H1 (cell line): Measurements from ENCODE around the gene POLR3E. TPM values are rescaled to one million over a fixed set of nuclear protein-coding genes. Genes with fewer than 3 reads are reported as not detected.

Experiments
- CTCF ChIA-PET: fragments of 300-600 bp; sonication (Branson Sonifier 250); formaldehyde crosslinking; loops from one replicate; lab custom pipeline; 2021; ENCODE audit not compliant: partially characterized antibody; lab: Charles Lee
- POLR2A ChIA-PET: fragments of 300-600 bp; sonication (Branson Sonifier 250); formaldehyde crosslinking; loops from one replicate; lab custom pipeline; 2021; ENCODE audit warnings: inconsistent platforms; ENCODE audit not compliant: partially characterized antibody; lab: Charles Lee
- DNase-seq, 2 experiments: peaks; one replicate each; pipeline versions ENCODE4 v3.0.0 to v3.0.0-alpha.2; 2010 to 2022; ENCODE audit warnings: low spot score in 2 of 2, low read depth in 1 of 2, mixed read lengths in 1 of 2
- FAIRE-seq: peaks from 2 replicates; lab custom pipeline; 2011; peaks lifted over from hg19 to GRCh38; lab: Jason Lieb, UNC
- H2AFZ ChIP-seq: 2 replicates; pipeline ENCODE4 v1.8.1; 2012; ENCODE audit warnings: low read length, inconsistent platforms
- H2AK5ac ChIP-seq: 2 replicates; pipeline ENCODE4 v1.6.1; 2013; ENCODE audit warnings: low read depth, low read length
- H2BK120ac ChIP-seq: replicated peaks from 2 replicates; pipeline ENCODE3; 2013; ENCODE audit warnings: low read depth, low read length, inconsistent platforms
- H2BK12ac ChIP-seq: 2 replicates; pipeline ENCODE4 v1.6.1; 2013; ENCODE audit warnings: low read depth, low read length
- H2BK15ac ChIP-seq: 2 replicates; pipeline ENCODE4 v1.6.1; 2013; ENCODE audit warnings: low read length
- H2BK20ac ChIP-seq: 2 replicates; pipeline ENCODE4 v1.6.1; 2013; ENCODE audit warnings: low read length
- H2BK5ac ChIP-seq: 2 replicates; pipeline ENCODE4 v1.6.1; 2013; ENCODE audit warnings: low read depth, low read length
- H3K14ac ChIP-seq: 2 replicates; pipeline ENCODE4 v1.6.1; 2013; ENCODE audit warnings: inconsistent platforms; ENCODE audit not compliant: insufficient read length
- H3K18ac ChIP-seq: 2 replicates; pipeline ENCODE4 v1.6.1; 2013; ENCODE audit warnings: low read length; ENCODE audit errors: extremely low read depth
- H3K23ac ChIP-seq: 2 replicates; pipeline ENCODE4 v1.6.1; 2013; ENCODE audit warnings: inconsistent platforms; ENCODE audit not compliant: insufficient read length
- H3K23me2 ChIP-seq: 2 replicates; pipeline ENCODE4 v1.6.1; 2013; ENCODE audit warnings: low read depth, low read length
- H3K27ac ChIP-seq: 2 replicates; pipeline ENCODE4 v1.6.1; 2011; ENCODE audit warnings: low read depth, low read length, inconsistent platforms
- H3K27me3 ChIP-seq, 4 experiments: replicated peaks in 1 of 4; 1 replicate in 1 of 4; 2 replicates in 3 of 4; pipeline versions ENCODE4 v1.6.1 to v1.8.1; 2011 to 2013; ENCODE audit warnings: low read length in 3 of 4, mild to moderate bottlenecking in 3 of 4, inconsistent platforms in 2 of 4, mixed read lengths in 2 of 4, moderate library complexity in 1 of 4; ENCODE audit not compliant: control insufficient read depth in 3 of 4, insufficient read depth in 3 of 4; ENCODE audit errors: extremely low read depth in 1 of 4
- H3K36me3 ChIP-seq, 4 experiments: 2 replicates each; pipeline versions ENCODE4 v1.6.1 to v1.8.1; 2011 to 2013; ENCODE audit warnings: mild to moderate bottlenecking in 4 of 4, low read length in 3 of 4, moderate library complexity in 2 of 4, control low read depth in 1 of 4, inconsistent platforms in 1 of 4; ENCODE audit not compliant: insufficient read depth in 4 of 4, control insufficient read depth in 2 of 4
- H3K4ac ChIP-seq: replicated peaks from 2 replicates; pipeline ENCODE3; 2013; ENCODE audit warnings: low read length, low read depth, mixed read lengths, inconsistent platforms; ENCODE audit not compliant: insufficient read length
- H3K4me1 ChIP-seq, 4 experiments: replicated peaks in 1 of 4; 1 replicate in 1 of 4; 2 replicates in 3 of 4; pipeline versions ENCODE4 v1.6.1 to v1.8.1; 2011 to 2013; ENCODE audit warnings: low read length in 3 of 4, inconsistent platforms in 2 of 4, mixed read lengths in 1 of 4; ENCODE audit not compliant: insufficient read depth in 4 of 4, control insufficient read depth in 3 of 4
- H3K4me2 ChIP-seq, 2 experiments: 2 replicates each; pipeline versions ENCODE4 v1.6.1 to v1.8.1; 2011 to 2013; ENCODE audit warnings: low read depth in 2 of 2, low read length in 2 of 2, control low read depth in 1 of 2, inconsistent platforms in 1 of 2, mild to moderate bottlenecking in 1 of 2; ENCODE audit not compliant: insufficient read depth in 1 of 2
- H3K4me3 ChIP-seq, 4 experiments: fragments of 200-600, 300-600 bp in 1 of 4; sonication (generic), shearing (Covaris generic), sonication (Bioruptor Twin) in 1 of 4; 2 replicates each; pipeline versions ENCODE4 v1.5.1 to v1.8.1; 2011 to 2016; ENCODE audit warnings: low read length in 4 of 4, low read depth in 3 of 4, control low read depth in 2 of 4, inconsistent platforms in 2 of 4, mild to moderate bottlenecking in 2 of 4, mixed read lengths in 1 of 4, moderate library complexity in 1 of 4; ENCODE audit not compliant: insufficient read depth in 2 of 4; ENCODE audit errors: extremely low read depth in 1 of 4
- H3K56ac ChIP-seq: replicated peaks from 2 replicates; pipeline ENCODE3; 2013; ENCODE audit warnings: low read depth, mild to moderate bottlenecking, mixed read lengths, low read length, inconsistent platforms; ENCODE audit not compliant: insufficient read length
- H3K79me1 ChIP-seq: 2 replicates; pipeline ENCODE4 v1.6.1; 2013; ENCODE audit warnings: low read depth, low read length, control low read depth
- H3K79me2 ChIP-seq, 2 experiments: 2 replicates each; pipeline versions ENCODE4 v1.6.1 to v1.8.1; 2012 to 2013; ENCODE audit warnings: low read length in 2 of 2, mild to moderate bottlenecking in 2 of 2, inconsistent platforms in 1 of 2; ENCODE audit not compliant: insufficient read depth in 2 of 2, control insufficient read depth in 1 of 2
- H3K9ac ChIP-seq, 4 experiments: replicated peaks in 1 of 4; 1 replicate in 1 of 4; 2 replicates in 3 of 4; pipeline versions ENCODE4 v1.6.1 to v1.8.1; 2011 to 2013; ENCODE audit warnings: low read depth in 3 of 4, low read length in 3 of 4, control low read depth in 2 of 4, mild to moderate bottlenecking in 2 of 4, moderate library complexity in 2 of 4, inconsistent platforms in 1 of 4; ENCODE audit errors: extremely low read depth in 1 of 4
- H3K9me3 ChIP-seq, 2 experiments: 2 replicates each; pipeline versions ENCODE4 v1.6.1 to v1.8.1; 2012 to 2013; ENCODE audit warnings: mild to moderate bottlenecking in 2 of 2, moderate library complexity in 2 of 2, control low read depth in 1 of 2, inconsistent platforms in 1 of 2, low read depth in 1 of 2, low read length in 1 of 2, mixed read lengths in 1 of 2; ENCODE audit not compliant: insufficient read depth in 2 of 2
- H4K20me1 ChIP-seq, 2 experiments: replicated peaks in 1 of 2; 2 replicates each; pipeline versions ENCODE3 to v1.8.1; 2011 to 2013; ENCODE audit warnings: inconsistent platforms in 2 of 2, low read length in 2 of 2, mild to moderate bottlenecking in 1 of 2; ENCODE audit not compliant: insufficient read depth in 2 of 2, control insufficient read depth in 1 of 2
- H4K5ac ChIP-seq: 2 replicates; pipeline ENCODE4 v1.6.1; 2013; ENCODE audit warnings: low read length, low read depth, mixed read lengths, inconsistent platforms; ENCODE audit not compliant: insufficient read length
- H4K8ac ChIP-seq: 2 replicates; pipeline ENCODE4 v1.8.0; 2013; ENCODE audit warnings: mild to moderate bottlenecking, moderate library complexity, low read length, inconsistent platforms; ENCODE audit not compliant: insufficient read depth; ENCODE audit errors: extremely low read depth
- H4K91ac ChIP-seq: replicated peaks from 2 replicates; pipeline ENCODE3; 2013; ENCODE audit warnings: low read length, mixed read lengths, inconsistent platforms; ENCODE audit not compliant: insufficient read length
- RFX5 ChIP-seq: IDR thresholded peaks from 2 replicates; pipeline ENCODE4 v1.6.1; 2011; ENCODE audit warnings: low read depth, low read length, improper control_type of control experiment, borderline replicate concordance
- SP1 ChIP-seq: IDR thresholded peaks from 2 replicates; pipeline ENCODE4 v1.6.1; 2011; ENCODE audit warnings: low read depth, low read length
- WGBS, 2 experiments: shearing (Covaris generic) in 1 of 2; methylation state at CpG; one replicate each; pipeline versions ENCODE4 v1.1.6 to v1.1.7; 2013 to 2015; ENCODE audit warnings: low lambda C conversion rate in 2 of 2, mixed read lengths in 2 of 2, inconsistent platforms in 1 of 2, low coverage in 1 of 2, missing lambda C conversion rate in 1 of 2; ENCODE audit not compliant: insufficient replicate concordance in 2 of 2, insufficient coverage in 1 of 2, insufficient read length in 1 of 2; ENCODE audit errors: extremely low coverage in 1 of 2, missing lambda C conversion rate in 1 of 2; 5-methylcytosine and 5-hydroxymethylcytosine counted together
- polyA plus RNA-seq, 7 experiments: library from polyadenylated mRNA; depleted of rRNA in 3 of 7; stranded (reverse) in 5 of 7; unstranded in 2 of 7; fragments of >200 nt in 5 of 7; fragments of 200-250 nt in 2 of 7; gene quantifications; 1 replicate in 5 of 7; 2 replicates in 1 of 7; 4 replicates in 1 of 7; pipeline versions ENCODE4 v1.2.1 to v1.2.3, GENCODE V29; 2011 to 2013; ENCODE audit warnings: missing spikeins in 2 of 7, mixed read lengths in 2 of 7
- total RNA-seq: library from RNA; stranded (reverse); fragmentation: NEBNext Ultra II Directional; extraction: Animal tissue kit (Norgen Biotek cat#: 25700); gene quantifications from 2 replicates; pipeline ENCODE4 v1.2.1, GENCODE V29; 2021

Gene POLR3E
- total and polyA plus RNA-seq, 2 of the 8 experiments (the other 6 are each of a cell fraction or from before 2014, with no cell fraction given) = 96.5 to 125 TPM

DNA sequence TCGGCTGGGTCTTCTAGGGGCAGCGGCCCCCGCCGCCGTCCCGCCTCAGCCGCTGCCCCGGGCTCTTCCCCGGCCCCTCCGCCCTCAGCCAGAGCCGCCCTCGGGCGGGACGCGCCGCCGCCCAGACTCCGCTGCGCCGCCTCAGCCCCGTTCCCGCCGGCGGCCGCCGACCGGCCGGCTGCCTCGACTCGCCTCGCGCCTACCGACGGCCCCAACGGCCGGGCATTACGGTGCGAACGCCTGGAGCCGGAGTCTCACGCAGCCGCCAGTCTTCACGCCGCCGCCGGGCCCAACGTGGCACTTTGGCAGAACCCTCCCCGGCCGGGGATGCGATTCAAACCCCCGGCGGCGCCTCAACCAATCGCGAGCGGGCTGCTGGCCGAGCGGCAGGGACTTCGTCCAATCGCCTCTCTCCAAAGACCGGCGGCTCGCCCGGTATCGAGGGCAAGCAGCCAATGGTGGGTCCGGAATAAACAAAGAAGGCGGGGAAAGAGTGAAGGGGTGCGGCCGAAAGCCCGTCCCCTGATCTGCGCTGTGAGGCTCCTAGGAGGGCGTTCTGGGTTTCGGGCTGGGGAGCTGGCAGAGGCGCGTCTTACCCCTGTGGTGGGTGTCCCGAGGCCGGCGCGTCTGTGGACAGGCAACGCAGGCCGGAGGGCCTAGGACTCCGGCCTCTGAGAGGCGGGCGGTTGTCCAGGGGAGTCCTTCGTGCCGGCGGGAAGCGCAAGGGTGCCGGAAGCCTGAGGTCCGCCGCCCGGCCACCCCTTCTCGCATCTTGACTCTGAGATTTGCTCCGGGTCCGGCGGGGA lies 77.3 kb downstream of the POLR3E start, which contains the start of gene CDR2:
Gene CDR2, minus strand, starts transcription at position 309 of the 806 bp plus-strand sequence. CDS start 310 bp downstream, outside the sequence.
- 0 out of 2 replicates have a peak within 1 kb of the TSS, but pooled peaks have one; percentile 52 for H3K18ac ChIP-seq
- 0 out of 2 replicates have a peak within 1 kb of the TSS, but pooled peaks have one; percentile 28 for H2BK12ac ChIP-seq
- peak within 1 kb of the TSS; percentile 70 for H3K56ac ChIP-seq
- peak within 1 kb of the TSS; percentile 86 to 93 (median 87) for H3K4me3 ChIP-seq
- DNase-seq = peak; percentile 88 to 98
- peak within 1 kb of the TSS; percentile 71 for H4K91ac ChIP-seq
- peaks cover 11% of the 10 kb centered on the region for H3K79me1 ChIP-seq
- WGBS, 2 experiments = 1% methylated on average over 92 of the region's 96 CpGs; no CpG with 5 or more reads in 1 of the 2 experiments
- H4K8ac ChIP-seq = peak within 1 kb of the TSS; percentile 94
- no peaks in the 10 kb centered on the region for H3K9me3 ChIP-seq
- 0 out of 2 replicates have a peak within 1 kb of the TSS, but pooled peaks have one; percentile 77 for H2BK15ac ChIP-seq
- H2BK120ac ChIP-seq = no peak within 1 kb of the TSS
- no peak within 1 kb of the TSS for H4K5ac ChIP-seq
- H3K27me3 ChIP-seq = no peaks in the 10 kb centered on the region; a peak in 4 of 7 replicates
- peaks cover 0 to 11% of the 10 kb centered on the region in 2 experiments for H4K20me1 ChIP-seq
- H3K79me2 ChIP-seq = peaks cover 7 to 39% of the 10 kb centered on the region in 2 experiments; a peak in 3 of 4 replicates
- no peak within 1 kb of the TSS for H3K14ac ChIP-seq
- H2BK20ac ChIP-seq = no peak within 1 kb of the TSS
- peaks cover 13% of the 10 kb centered on the region for H3K23me2 ChIP-seq
- H3K9ac ChIP-seq = peak within 1 kb of the TSS; percentile 69 to 92 (median 73)
- no peak within 1 kb of the TSS for H3K23ac ChIP-seq
- peak within 1 kb of the TSS; percentile 77; the same call in 1 of the 2 replicates for H3K27ac ChIP-seq
- H3K4me1 ChIP-seq = peaks cover 0 to 7% (median 7%) of the 10 kb centered on the region in 4 experiments; a peak in 5 of 7 replicates
- H2AK5ac ChIP-seq = no peak within 1 kb of the TSS
- H2AFZ ChIP-seq = peak within 1 kb of the TSS; percentile 1; the same call in 1 of the 2 replicates
- peak within 1 kb of the TSS; percentile 73 for H2BK5ac ChIP-seq
- H3K4me2 ChIP-seq = peak within 1 kb of the TSS; percentile 78 to 99
- FAIRE-seq = no peak
- H3K4ac ChIP-seq = peak within 1 kb of the TSS; percentile 75
- POLR2A ChIA-PET = interaction anchor here (0.6 to 2.3 kb wide), 7 partner anchors 11 to 50 kb away, joined by 3 to 8 read pairs (median 3); no protein-coding TSS in a partner anchor
- CTCF ChIA-PET = interaction anchor here (1.1 kb wide), 1 partner anchor 1196 kb away, joined by 3 read pairs; no protein-coding TSS in a partner anchor
- H3K36me3 ChIP-seq = no peaks in the 10 kb centered on the region; a peak in 1 of 8 replicates
- TF ChIP-seq SP1 (peak; percentile 98), RFX5 (no peak)
